ENCODE measurements around the gene GLI3. TPM values are rescaled to one million over a fixed set of nuclear protein-coding genes. Genes with fewer than 3 reads are reported as not detected.

The GLI3 gene
- total RNA-seq, 2 experiments from 2014 or later = not detected

GRCh38 chr7:42250411-42250810, 13.4 kb upstream of the GLI3 start:
- CTCF ChIA-PET = no interaction called here
- POLR2A ChIA-PET = no interaction called here
- H3K4me3 Mint-ChIP-seq = no peak overlapping the region
- no peak overlapping the region for H3K27ac Mint-ChIP-seq
- H3K36me3 Mint-ChIP-seq (ENCODE audit: low read depth) = no peaks in the 10 kb centered on the region
- H3K4me1 Mint-ChIP-seq (ENCODE audit: low read depth) = no peaks in the 10 kb centered on the region
- H3K9me3 Mint-ChIP-seq (ENCODE audit: insufficient read depth) = no peaks in the 10 kb centered on the region
- ATAC-seq (no peak), DNase-seq (no peak)
- peaks cover 2% of the 10 kb centered on the region for H3K27me3 Mint-ChIP-seq (ENCODE audit: low read depth)

DNA sequence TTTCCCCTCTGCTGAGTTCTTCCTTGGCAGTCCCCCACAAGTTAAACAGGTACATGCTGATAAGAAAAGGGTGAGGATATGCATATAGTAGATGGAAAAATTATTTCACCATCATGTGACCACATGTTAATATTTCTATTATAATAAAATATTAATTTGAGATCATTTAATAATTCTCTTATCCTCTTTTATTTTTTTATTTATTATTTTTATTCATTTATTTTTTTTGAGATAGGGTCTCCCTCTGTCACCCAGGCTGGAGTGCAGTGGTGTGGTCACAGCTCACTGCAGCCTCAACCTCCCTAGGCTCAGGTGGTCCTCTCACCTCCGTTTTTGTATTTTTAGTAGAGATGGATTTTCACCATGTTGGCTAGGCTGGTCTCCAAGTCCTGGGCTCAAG, 11.6 kb upstream of the GLI3 start:
- ChIA-PET POLR2A (no interaction called here), CTCF (no interaction called here)
- H3K27ac Mint-ChIP-seq = no peak overlapping the region
- ATAC-seq (no peak), DNase-seq (no peak)
- H3K4me1 Mint-ChIP-seq (ENCODE audit: low read depth) = no peaks in the 10 kb centered on the region
- H3K36me3 Mint-ChIP-seq (ENCODE audit: low read depth) = no peaks in the 10 kb centered on the region
- H3K9me3 Mint-ChIP-seq (ENCODE audit: insufficient read depth) = no peaks in the 10 kb centered on the region
- H3K27me3 Mint-ChIP-seq (ENCODE audit: low read depth) = peaks cover 2% of the 10 kb centered on the region
- H3K4me3 Mint-ChIP-seq = no peak overlapping the region

DNA sequence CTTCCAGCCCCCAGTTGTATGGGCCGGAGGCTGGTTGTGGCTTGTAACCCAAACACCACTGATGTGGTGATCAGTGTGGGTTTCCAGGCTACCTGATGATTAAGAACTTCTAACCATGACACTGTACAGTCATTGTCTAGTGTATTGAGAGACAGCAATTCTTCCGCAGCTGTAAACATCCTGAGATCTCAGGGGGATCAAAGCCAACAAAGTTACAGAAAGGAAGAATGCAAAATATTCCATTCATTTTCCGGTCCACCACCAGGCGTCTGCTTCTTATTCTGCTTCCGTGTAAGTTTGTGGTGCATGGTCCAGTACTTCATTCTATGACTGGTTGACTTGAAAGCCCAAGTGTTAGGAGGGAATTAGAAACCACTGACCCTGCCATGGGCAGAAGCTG, 10.3 kb upstream of the GLI3 start:
- no peaks in the 10 kb centered on the region for H3K36me3 Mint-ChIP-seq (ENCODE audit: low read depth)
- H3K27ac Mint-ChIP-seq = no peak overlapping the region
- CTCF ChIA-PET = no interaction called here
- H3K27me3 Mint-ChIP-seq (ENCODE audit: low read depth) = peaks cover 8% of the 10 kb centered on the region
- H3K4me1 Mint-ChIP-seq (ENCODE audit: low read depth) = no peaks in the 10 kb centered on the region
- H3K9me3 Mint-ChIP-seq (ENCODE audit: insufficient read depth) = no peaks in the 10 kb centered on the region
- ATAC-seq (no peak), DNase-seq (no peak)
- H3K4me3 Mint-ChIP-seq = no peak overlapping the region
- POLR2A ChIA-PET = no interaction called here

GRCh38 chr7:42244828-42245227, 7.8 kb upstream of the GLI3 start:
- Mint-ChIP-seq H3K9me3 (ENCODE audit: insufficient read depth) (no peaks in the 10 kb centered on the region), H3K36me3 (ENCODE audit: low read depth) (no peaks in the 10 kb centered on the region), H3K4me1 (ENCODE audit: low read depth) (no peaks in the 10 kb centered on the region), H3K27me3 (ENCODE audit: low read depth) (peaks cover 18% of the 10 kb centered on the region), H3K27ac (no peak overlapping the region), H3K4me3 (no peak overlapping the region)
- DNase-seq (no peak), ATAC-seq (no peak)
- CTCF ChIA-PET = no interaction called here
- POLR2A ChIA-PET = no interaction called here

DNA sequence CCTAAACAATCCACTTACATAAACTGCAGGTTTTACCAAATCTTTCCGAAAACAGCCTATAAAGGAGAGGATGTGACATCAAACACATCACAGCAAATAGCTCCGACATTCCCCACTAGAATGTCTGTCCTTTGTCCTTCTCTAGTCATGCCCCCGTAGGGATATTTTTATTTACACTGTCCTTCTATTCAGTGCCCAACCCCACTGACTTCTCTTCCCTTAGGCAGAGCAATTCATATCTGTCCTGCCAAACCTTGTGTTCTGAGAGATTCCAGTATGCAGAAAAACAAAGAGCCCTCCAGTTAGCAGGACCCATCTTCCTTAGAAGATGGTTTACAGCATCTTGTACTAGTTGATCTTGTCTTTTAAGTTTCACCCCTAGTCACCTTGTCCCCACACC, 5.4 kb upstream of the GLI3 start:
- Mint-ChIP-seq H3K4me1 (ENCODE audit: low read depth) (peaks cover 7% of the 10 kb centered on the region), H3K9me3 (ENCODE audit: insufficient read depth) (no peaks in the 10 kb centered on the region), H3K4me3 (no peak overlapping the region), H3K27me3 (ENCODE audit: low read depth) (peaks cover 37% of the 10 kb centered on the region), H3K36me3 (ENCODE audit: low read depth) (no peaks in the 10 kb centered on the region), H3K27ac (no peak overlapping the region)
- ChIA-PET CTCF (no interaction called here), POLR2A (no interaction called here)
- ATAC-seq (no peak), DNase-seq (no peak)

GRCh38 chr7:42241424-42241823, 4.4 kb upstream of the GLI3 start:
- no peak for DNase-seq
- Mint-ChIP-seq H3K9me3 (ENCODE audit: insufficient read depth) (no peaks in the 10 kb centered on the region), H3K36me3 (ENCODE audit: low read depth) (no peaks in the 10 kb centered on the region), H3K27ac (no peak overlapping the region), H3K4me1 (ENCODE audit: low read depth) (peaks cover 8% of the 10 kb centered on the region), H3K27me3 (ENCODE audit: low read depth) (peaks cover 38% of the 10 kb centered on the region), H3K4me3 (no peak overlapping the region)
- ChIA-PET POLR2A (no interaction called here), CTCF (no interaction called here)
- ATAC-seq = no peak

DNA sequence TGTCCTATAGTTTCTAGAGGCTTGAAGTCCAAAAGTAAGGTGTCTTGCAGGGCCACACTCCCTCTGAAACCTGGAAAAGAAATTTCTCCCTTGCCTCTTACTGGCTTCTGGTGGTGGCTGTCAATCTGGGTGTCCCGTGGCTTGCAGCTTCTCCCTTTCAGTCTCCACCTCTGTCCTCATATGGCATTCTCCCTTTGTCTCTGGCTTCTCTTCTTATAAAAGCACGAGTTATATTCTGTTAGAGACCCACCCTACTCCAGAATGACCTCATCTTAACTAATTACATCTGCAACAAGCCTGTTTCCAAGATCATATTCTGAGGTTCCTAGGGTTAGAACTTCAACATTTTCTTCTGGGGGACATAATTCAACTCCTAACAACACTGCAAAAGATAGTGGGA, 3.4 kb upstream of the GLI3 start:
- ATAC-seq (no peak), DNase-seq (no peak)
- H3K27ac Mint-ChIP-seq = no peak overlapping the region
- CTCF ChIA-PET = no interaction called here
- H3K36me3 Mint-ChIP-seq (ENCODE audit: low read depth) = no peaks in the 10 kb centered on the region
- peaks cover 10% of the 10 kb centered on the region for H3K4me1 Mint-ChIP-seq (ENCODE audit: low read depth)
- POLR2A ChIA-PET = no interaction called here
- H3K27me3 Mint-ChIP-seq (ENCODE audit: low read depth) = peaks cover 45% of the 10 kb centered on the region
- no peak overlapping the region for H3K4me3 Mint-ChIP-seq
- H3K9me3 Mint-ChIP-seq (ENCODE audit: insufficient read depth) = no peaks in the 10 kb centered on the region

- Mint-ChIP-seq H3K36me3 (ENCODE audit: low read depth) (no peaks in the 10 kb centered on the region), H3K27me3 (ENCODE audit: low read depth) (peaks cover 52% of the 10 kb centered on the region), H3K4me3 (peak overlapping the region; percentile 69), H3K27ac (no peak overlapping the region), H3K9me3 (ENCODE audit: insufficient read depth) (no peaks in the 10 kb centered on the region), H3K4me1 (ENCODE audit: low read depth) (peaks cover 10% of the 10 kb centered on the region)
- POLR2A ChIA-PET = no interaction called here
- ATAC-seq (no peak), DNase-seq (no peak)
- CTCF ChIA-PET = no interaction called here
These were observed 1.8 kb upstream of the GLI3 start for GRCh38 chr7:42238709-42239366.

DNA sequence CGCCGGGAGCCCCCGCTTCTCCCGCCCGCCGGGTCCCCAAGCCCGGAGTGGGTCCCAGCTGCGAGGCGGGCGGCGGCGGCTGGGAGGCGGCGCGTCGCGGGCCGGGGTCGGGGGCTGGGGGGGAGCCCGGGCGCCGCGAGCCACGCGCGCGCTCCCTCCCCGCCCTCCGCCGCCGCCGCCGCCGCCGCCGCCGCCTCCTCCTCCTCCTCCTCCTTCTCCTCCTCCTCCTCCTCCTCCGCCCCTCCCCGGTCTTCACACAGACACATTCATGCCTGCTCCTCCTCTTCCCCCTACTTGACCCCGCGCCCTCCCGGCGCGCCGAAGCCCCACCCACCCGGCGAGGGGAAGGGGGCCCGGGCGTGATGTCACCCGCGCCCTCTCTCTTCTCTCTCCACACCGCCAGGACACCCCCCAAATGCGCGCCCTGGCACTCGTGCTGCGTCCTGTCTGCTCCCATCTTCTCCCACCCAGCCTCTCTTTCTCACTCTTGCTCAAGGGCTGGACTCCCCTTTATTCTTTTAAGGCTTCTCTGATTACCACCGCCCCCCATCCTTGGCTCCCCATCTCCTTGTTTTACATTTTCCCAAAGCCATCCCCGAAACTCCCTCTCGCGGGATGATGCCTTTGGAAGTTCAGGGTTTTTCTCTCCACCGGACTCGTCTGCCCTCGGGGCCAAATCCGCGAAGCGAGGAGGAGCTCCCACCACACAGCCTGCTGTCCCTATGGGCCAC, 967 bp upstream of the GLI3 start:
- Mint-ChIP-seq H3K9me3 (ENCODE audit: insufficient read depth) (no peaks in the 10 kb centered on the region), H3K27ac (no peak overlapping the region), H3K36me3 (ENCODE audit: low read depth) (no peaks in the 10 kb centered on the region), H3K4me1 (ENCODE audit: low read depth) (peaks cover 10% of the 10 kb centered on the region), H3K4me3 (peak overlapping the region; percentile 70), H3K27me3 (ENCODE audit: low read depth) (peaks cover 58% of the 10 kb centered on the region)
- ChIA-PET POLR2A (no interaction called here), CTCF (no interaction called here)
- no peak for DNase-seq
- ATAC-seq = peak; percentile 32

DNA sequence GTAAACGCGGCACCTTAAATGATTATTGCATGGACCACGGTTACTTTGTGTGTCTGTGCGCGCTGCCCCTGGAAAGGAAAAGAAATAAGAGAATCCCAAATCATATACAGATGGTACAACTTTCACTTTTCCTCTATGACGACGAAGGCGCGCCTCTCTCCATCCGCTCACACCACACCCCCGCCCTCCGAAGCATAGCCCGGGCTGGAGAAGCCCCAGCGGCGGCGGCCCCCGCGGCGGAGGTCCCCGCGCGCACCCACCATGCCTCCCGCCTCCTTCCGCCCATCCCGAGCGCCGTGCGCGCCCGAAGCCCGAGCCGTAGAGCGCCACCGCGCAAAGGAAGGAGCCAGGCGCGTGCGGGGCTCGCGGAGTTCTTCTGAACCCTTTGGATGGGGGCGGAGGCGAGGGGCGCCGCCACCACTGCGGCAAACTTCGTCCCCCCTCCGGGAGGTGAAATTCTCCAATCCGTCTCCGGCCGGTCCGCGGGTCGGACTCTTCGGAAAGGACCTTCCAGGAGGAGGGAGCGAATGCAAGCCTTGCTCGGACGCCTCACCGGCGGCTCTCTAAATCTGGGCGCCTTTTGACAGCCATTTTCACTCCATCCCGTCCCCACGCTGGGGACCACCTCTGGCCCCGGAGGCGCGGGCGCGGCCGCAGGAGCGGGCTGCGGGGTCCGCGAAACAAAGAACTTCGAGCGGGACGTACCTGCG, 588 bp downstream of the GLI3 start:
- DNase-seq (peak; percentile 25), ATAC-seq (peak; percentile 53)

GRCh38 chr7:42235741-42236161, 1.3 kb downstream of the GLI3 start:
- no peaks in the 10 kb centered on the region for H3K36me3 Mint-ChIP-seq (ENCODE audit: low read depth)
- ChIA-PET CTCF (no interaction called here), POLR2A (no interaction called here)
- DNase-seq = no peak
- H3K27ac Mint-ChIP-seq = no peak overlapping the region
- H3K4me3 Mint-ChIP-seq = peak overlapping the region; percentile 74
- H3K27me3 Mint-ChIP-seq (ENCODE audit: low read depth) = peaks cover 61% of the 10 kb centered on the region
- H3K9me3 Mint-ChIP-seq (ENCODE audit: insufficient read depth) = no peaks in the 10 kb centered on the region
- H3K4me1 Mint-ChIP-seq (ENCODE audit: low read depth) = peaks cover 10% of the 10 kb centered on the region
- no peak for ATAC-seq

More for the DNA sequence above, 588 bp downstream of the GLI3 start:
- CTCF ChIA-PET = no interaction called here
- no peak overlapping the region for H3K27ac Mint-ChIP-seq
- peaks cover 60% of the 10 kb centered on the region for H3K27me3 Mint-ChIP-seq (ENCODE audit: low read depth)
- H3K4me1 Mint-ChIP-seq (ENCODE audit: low read depth) = peaks cover 10% of the 10 kb centered on the region
- POLR2A ChIA-PET = no interaction called here
- no peaks in the 10 kb centered on the region for H3K36me3 Mint-ChIP-seq (ENCODE audit: low read depth)
- peak overlapping the region; percentile 74 for H3K4me3 Mint-ChIP-seq
- H3K9me3 Mint-ChIP-seq (ENCODE audit: insufficient read depth) = no peaks in the 10 kb centered on the region

GRCh38 chr7:42234736-42235135, 2.3 kb downstream of the GLI3 start:
- Mint-ChIP-seq H3K27ac (no peak overlapping the region), H3K4me3 (no peak overlapping the region), H3K36me3 (ENCODE audit: low read depth) (no peaks in the 10 kb centered on the region), H3K9me3 (ENCODE audit: insufficient read depth) (no peaks in the 10 kb centered on the region), H3K27me3 (ENCODE audit: low read depth) (peaks cover 55% of the 10 kb centered on the region), H3K4me1 (ENCODE audit: low read depth) (peaks cover 10% of the 10 kb centered on the region)
- DNase-seq (no peak), ATAC-seq (no peak)
- POLR2A ChIA-PET = no interaction called here
- CTCF ChIA-PET = no interaction called here
